Hematopoietic multipotent progenitor cell treated with erythropoietin and hydrocortisone succinate and interleukin-3 and kit ligand, for 8 days (in vitro differentiated cells): ENCODE measurements around the gene PILRA.
"Not testable (repeated sequence)": the region's sequence is repeated elsewhere in the genome, so short reads cannot be mapped to it uniquely, and the experiment has no call there.

Source experiments
- DNase-seq: peaks from one replicate; pipeline ENCODE4 v3.0.0-alpha.2; 2015

PILRA gene

DNA sequence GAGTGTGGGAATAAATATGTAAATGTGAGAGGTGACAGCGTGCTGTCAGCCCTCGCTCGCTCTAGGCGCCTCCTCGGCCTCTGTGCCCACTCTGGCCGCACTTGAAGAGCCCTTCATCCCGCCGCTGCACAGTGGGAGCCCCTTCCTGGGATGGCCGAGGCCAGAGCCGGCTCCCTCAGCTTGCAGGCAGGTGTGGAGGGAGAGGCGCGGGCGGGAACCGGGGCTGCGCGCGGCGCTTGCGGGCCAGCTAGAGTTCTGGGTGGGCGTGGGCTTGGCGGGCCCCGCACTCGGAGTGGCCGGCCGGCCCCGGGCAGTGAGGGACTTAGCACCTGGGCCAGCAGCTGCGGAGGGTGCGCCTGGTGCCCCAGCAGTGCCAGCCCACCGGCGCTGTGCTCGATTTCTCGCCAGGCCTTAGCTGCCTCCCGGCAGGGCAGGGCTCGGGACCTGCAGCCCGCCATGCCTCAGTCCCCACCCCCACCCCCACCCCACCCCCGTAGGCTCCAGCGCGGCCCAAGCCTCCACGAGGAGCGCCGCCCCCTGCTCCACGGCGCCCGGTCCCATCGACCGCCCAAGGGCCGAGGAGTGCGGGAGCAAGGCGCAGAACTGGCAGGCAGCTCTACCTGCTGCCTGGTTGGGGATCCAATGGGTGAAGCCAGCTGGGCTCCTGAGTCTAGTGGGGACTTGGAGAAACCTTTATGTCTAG, 8.4 kb downstream of the PILRA start:
- not testable (repeated sequence) for DNase-seq

DNA sequence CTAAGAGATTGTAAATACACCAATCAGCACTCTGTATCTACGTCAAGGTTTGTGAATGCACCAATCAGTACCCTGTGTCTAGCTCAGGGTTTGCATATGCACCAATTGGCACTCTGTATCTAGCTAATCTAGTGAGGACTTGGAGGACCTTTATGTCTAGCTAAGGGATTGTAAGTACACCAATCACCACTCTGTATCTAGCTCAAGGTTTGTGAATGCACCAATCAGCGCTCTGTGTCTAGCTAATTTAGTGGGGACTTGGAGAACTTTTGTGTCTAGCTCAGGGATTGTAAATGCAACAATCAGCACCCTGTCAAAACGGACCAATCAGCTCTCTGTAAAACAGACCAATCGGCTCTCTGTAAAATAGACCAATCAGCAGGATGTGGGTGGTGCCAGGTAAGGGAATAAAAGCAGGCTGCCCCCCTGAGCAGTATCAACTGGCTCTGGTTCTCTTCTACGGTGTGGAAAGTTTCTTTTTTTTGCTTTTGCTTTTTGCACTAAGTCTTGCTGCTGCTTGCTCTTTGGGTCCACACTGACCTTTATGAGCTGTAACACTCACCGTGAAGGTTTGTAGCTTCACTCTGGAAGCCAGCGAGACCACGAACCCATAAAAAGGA, 9.1 kb downstream of the PILRA start:
- DNase-seq = not testable (repeated sequence)

DNA sequence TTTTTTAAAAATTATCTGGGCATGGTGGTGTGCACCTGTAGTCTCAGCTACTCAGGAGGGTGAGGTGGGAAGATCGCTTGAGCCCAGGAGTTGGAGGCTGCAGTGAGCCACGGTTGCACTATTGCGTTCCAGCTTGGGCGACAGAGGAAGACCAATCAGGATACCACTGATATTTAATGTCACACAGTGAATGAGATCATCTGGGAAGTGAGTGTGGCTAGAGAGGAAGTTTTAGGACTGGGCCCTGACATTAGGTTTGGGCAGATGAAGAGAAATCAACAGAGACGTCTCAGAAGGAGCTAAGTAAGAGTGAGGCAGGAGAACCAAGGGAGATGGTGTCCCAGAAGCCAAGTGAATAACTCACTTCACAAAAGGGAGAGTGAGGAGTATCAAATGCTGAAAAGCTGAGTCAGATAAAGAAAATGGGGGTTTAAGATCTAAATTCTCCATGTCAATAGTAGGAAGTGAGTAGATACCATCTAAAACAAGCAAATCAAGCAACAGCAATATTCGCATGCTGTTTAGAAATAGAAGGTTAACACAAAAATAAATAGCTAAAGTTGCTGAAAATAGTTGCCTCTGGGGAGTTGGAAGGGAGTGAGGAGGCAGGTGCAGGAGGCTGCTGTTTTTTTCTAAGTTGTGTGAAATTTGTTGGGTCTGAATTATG, 11.5 kb downstream of the PILRA start:
- no peak for DNase-seq

DNA sequence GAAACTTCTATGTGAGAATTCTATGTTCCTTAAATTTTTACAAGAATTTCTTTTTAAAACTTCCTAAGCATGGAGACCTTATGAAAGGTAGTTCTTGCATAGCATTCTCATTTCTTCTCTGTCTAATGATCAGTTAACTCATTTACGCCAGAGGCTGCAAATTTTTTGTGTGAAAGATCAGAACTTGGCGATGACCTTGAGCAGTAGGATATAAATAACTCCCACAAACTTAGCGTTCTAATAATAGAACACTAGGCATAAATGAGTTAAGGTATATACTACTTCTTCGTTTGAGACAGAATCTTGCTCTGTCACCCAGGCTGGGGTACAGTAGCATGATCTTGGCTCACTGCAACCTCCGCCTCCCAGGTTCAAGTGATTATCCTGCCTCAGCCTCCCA, 13.7 kb downstream of the PILRA start:
- no peak for DNase-seq

GRCh38 chr7:100387695-100388094, 14.4 kb downstream of the PILRA start:
- no peak for DNase-seq

DNA sequence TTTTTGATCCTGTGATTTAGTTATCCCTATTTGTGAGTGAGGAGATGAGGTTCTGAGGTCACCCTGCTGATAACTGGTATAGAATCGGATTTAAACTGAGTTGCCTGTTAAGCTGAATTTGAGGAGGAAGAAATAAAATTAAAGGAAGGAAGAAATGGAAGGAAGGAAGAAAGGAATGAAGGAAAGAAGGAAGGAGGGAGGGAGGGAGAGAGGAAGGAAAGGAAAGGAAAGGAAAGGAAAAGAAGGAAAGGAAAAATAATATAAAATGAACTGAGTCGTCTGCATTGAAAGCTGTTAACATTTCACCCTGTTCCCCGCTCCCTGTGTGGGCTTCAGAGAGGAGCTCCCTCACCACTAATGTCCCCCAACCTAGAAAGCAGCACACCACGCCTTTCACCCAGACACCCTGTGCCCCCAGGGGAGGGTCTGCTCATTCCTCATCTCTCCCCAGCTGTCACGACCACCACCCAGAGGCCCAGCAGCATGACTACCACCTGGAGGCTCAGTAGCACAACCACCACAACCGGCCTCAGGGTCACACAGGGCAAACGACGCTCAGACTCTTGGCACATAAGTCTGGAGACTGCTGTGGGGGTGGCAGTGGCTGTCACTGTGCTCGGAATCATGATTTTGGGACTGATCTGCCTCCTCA, 16.3 kb downstream of the PILRA start:
- no peak for DNase-seq

DNA sequence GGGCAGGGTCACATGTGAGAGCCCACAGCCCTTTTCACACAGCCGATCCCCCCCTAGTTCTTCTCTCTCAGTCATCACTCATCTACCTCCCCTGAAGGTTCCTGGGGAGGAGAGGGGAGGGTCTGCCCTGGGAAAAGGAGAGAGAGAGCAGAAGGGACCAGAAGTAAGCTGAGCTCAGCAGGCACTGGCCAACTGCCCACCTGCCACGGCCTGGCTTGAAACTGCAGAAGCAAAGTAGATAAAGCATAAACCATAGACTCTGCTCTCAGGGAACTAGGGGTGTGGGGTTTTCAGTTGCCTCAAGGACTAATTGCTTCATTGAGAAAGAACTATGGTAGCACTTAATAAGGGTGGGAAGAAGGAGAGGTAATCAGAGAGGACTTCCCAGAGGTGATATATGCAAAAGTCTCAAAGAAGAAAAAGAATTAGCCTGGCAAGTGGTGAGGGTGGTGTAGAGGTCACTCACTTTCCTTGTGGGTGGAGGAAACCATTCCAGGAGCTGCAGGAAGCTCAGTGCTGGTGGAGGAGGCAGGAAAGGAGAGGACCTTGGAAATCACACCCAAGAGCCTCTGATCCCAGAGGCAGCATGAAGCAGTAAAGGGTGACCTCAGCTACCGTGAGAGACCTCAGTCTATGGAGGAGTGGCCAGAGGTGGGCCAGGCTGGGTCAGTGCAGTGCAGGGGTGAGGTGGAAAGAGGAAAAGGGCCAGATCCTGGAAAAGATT, 17.2 kb downstream of the PILRA start:
- no peak for DNase-seq

DNA sequence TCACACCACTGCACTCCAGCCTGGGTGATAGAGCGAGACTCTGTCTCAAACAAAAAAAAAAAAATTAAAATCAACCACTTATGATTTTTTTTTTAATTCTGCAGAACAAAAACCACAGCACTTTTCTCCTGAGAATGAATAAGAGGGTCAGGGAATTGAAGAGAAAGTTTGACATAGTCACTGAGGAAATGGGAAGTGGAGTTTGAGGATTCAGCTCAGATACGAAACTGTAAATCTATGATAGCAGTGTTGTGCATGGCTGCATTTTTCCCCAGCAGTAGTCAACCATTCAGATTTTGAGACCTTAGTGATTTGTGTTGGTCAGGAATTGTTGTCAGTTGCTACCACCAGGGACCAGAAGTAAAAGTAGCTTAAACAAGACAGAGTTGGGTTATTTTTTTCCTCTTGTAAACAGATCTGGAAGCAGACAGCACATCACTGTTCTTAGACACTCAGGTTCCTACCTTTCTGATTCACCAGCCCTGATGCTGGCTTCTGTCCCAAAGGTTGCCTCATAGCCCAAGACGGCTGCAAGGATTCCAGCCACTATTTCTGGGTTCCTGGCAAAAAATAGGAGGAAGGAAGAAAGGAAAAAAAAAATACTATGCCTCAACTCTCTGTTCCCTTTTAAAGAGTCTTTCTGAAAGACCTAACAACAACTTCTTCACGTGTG, 20.1 kb downstream of the PILRA start:
- no peak for DNase-seq

GRCh38 chr7:100394077-100394476, 20.8 kb downstream of the PILRA start:
- DNase-seq = no peak

DNA sequence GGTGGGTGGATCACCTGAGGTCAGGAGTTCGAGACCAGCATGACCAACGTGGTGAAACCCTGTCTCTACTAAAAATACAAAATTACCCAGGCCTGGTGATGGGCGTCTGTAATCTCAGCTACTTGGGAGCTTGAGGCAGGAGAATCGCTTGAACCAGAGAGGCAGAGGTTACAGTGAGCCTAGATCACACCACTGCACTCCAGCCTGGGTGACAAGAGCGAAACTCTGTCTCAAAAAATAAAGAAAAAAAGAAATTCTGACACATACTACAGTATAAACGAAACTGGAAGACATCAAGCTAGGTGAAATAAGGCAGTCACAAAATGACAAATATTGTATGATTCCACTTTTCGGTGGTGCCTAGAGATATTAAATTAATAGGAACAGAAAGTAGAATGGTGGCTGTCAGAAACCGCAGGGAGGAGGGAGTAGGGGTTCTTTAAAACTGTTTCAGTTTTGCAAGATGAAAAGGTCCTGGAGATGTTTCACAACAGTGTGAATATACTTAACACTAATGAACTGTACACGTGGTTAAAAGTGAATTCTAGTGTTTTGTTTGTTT, 23.2 kb downstream of the PILRA start:
- no peak for DNase-seq

GRCh38 chr7:100397315-100398081, 24.2 kb downstream of the PILRA start:
- DNase-seq = no peak

GRCh38 chr7:100398239-100398638, 25.0 kb downstream of the PILRA start:
- no peak for DNase-seq

DNA sequence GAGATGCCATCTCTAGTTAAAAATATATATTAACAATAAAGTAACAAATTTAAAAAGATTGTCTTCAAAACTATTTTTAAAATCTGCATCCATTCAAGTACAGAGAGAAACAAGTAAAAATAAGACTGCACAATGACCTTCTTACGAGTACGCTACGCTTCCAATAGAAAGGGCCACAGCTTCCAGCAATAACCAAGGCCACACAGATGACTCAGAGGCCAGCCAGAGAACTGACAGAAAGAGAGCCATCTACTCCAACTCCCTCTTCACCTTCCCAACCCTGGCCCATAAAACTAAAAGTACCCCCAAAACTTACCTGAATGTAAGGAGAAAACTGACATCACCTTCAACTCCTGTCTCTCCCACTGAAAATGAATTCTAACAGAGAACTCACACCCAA, 26.8 kb downstream of the PILRA start:
- DNase-seq = no peak

DNA sequence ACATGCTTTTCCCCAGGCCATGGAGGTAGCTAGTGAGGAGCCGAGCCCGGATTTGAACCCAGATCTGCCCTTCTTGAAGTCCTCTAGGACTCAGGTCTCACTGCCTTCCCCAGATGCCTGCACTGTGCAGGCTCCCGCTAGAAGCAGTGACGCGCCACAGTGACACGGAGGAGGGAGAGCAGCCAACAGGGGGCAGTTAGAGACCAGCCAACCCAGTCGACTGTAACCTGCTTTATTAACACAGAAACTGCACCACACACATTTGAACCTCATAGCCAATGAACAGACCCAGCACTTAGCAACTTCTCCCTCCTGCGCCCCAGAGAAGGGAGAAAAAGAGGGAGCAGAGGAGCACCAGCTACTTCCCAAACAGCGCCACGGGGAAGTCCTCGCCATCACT, 27.4 kb downstream of the PILRA start:
- peak; percentile 50 for DNase-seq

DNA sequence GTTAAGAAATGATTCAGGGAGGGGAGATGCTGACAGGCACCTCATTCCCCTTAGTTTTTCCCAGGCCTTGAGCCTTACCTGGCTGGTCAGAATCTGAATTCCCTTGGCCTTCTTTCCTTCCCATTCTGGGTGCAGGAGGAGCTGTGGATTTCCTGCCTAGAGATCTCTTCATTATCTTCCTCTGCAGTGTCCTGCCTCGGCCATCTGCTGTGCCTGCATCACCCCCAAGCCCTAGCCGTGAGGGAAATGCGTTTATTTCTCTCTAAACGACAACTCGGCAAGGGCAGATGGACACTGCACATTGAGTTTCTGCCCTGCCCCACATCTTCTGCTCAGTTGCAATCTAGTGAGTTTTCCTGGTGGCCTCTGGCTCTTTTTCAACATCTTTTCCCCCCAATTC, 28.5 kb downstream of the PILRA start:
- DNase-seq = no peak

GRCh38 chr7:100402241-100402640, 29.0 kb downstream of the PILRA start:
- DNase-seq = no peak

GRCh38 chr7:100406767-100407166, 33.5 kb downstream of the PILRA start:
- DNase-seq = no peak

GRCh38 chr7:100407285-100408180, 34.2 kb downstream of the PILRA start:
- peak; percentile 67 for DNase-seq

- DNase-seq = no peak
Observed at GRCh38 chr7:100411101-100411500, 37.8 kb downstream of the PILRA start.

GRCh38 chr7:100413346-100413745, 40.1 kb downstream of the PILRA start:
- no peak for DNase-seq
